Body of pancreas (tissue), 4 donors: ENCODE data around the gene ERC1. TPM values are rescaled to one million over a fixed set of nuclear protein-coding genes. Genes with fewer than 3 reads are reported as not detected.

Source experiments
- ATAC-seq: fragments of 150-250 bp; one replicate; pipeline ENCODE4 v1.9.1; 2016
- DNase-seq, 4 donors: peaks; one replicate each; pipeline ENCODE4 v3.0.0-alpha.2; 2019
- H3K27ac ChIP-seq, 4 donors: fragments of 200-600 bp; sonication (generic); 1 replicate in 3 of 4; 2 replicates in 1 of 4; pipeline versions ENCODE4 v1.5.1 to v1.6.1; 2016 to 2019; ENCODE audit warnings: mild to moderate bottlenecking in 1 of 4, mixed read lengths in 1 of 4, moderate library complexity in 1 of 4
- H3K27me3 ChIP-seq, 2 donors: fragments of 200-600 bp; sonication (generic); one replicate each; pipeline ENCODE4 v1.6.0; 2016; ENCODE audit warnings: mild to moderate bottlenecking in 1 of 2
- H3K36me3 ChIP-seq, 2 donors: fragments of 200-600 bp; sonication (generic); replicated peaks in 1 of 2; 2 replicates each; pipeline ENCODE4 v1.5.1; 2016; ENCODE audit warnings: low read depth in 2 of 2; ENCODE audit not compliant: insufficient read depth in 1 of 2
- H3K4me1 ChIP-seq: fragments of 200-600 bp; sonication (generic); one replicate; pipeline ENCODE4 v1.6.0; 2016
- H3K4me3 ChIP-seq, 2 donors: fragments of 200-600 bp; sonication (generic); 1 replicate in 1 of 2; 2 replicates in 1 of 2; pipeline ENCODE4 v1.5.1; 2016 to 2019
- H3K9me3 ChIP-seq, 3 donors: fragments of 200-600 bp; sonication (generic); 1 replicate in 2 of 3; 2 replicates in 1 of 3; pipeline ENCODE4 v1.5.1; 2016
- CTCF ChIP-seq, 7 experiments: fragments of 450-650 bp in 4 of 7; fragments of 200-600 bp in 3 of 7; sonication (generic) in 3 of 7; IDR thresholded peaks; one replicate each; pipeline ENCODE4 v1.5.1; 2016 to 2019; ENCODE audit warnings: antibody characterized with exemption in 7 of 7
- POLR2A ChIP-seq, 3 donors: fragments of 450-650 bp; IDR thresholded peaks; one replicate each; pipeline ENCODE4 v1.6.1; 2016; ENCODE audit warnings: antibody characterized with exemption in 3 of 3, mild to moderate bottlenecking in 2 of 3
- WGBS, 2 donors: methylation state at CpG; one replicate each; pipeline ENCODE4 v1.1.5; 2017; 5-methylcytosine and 5-hydroxymethylcytosine counted together
- intact Hi-C: fragments of 100-400 bp; cut with DNase I; formaldehyde crosslinking; loops from one replicate; pipeline ENCODE4 v1.15.1; 2023
- total RNA-seq, 2 donors: library from RNA; depleted of rRNA; stranded (reverse); fragments of >200 nt; gene quantifications; one replicate each; pipeline ENCODE4 v1.1.0, GENCODE V29; 2016

The ERC1 gene
- total RNA-seq, 2 donors from 2014 or later: 20.8 to 29.0 TPM

- no peak overlapping the region for H3K27ac ChIP-seq
- WGBS, 2 donors: 48 to 52% methylated on average over 4 of the region's 4 CpGs
Measured at GRCh38 chr12:1115484-1116231, 124.6 kb downstream of the ERC1 start.

GRCh38 chr12:1117371-1117770 lies 126.3 kb downstream of the ERC1 start:
- 66 to 67% methylated on average over 6 of the region's 6 CpGs for WGBS, 2 donors
- Histone ChIP-seq H3K27me3 (no peaks in the 10 kb centered on the region), H3K4me1 (no peaks in the 10 kb centered on the region), H3K4me3 (no peak overlapping the region), H3K36me3 (no peaks in the 10 kb centered on the region), H3K9me3 (no peaks in the 10 kb centered on the region), H3K27ac (no peak overlapping the region)
- intact Hi-C loops: loop anchor here (10.0 kb wide), 1 partner anchor 467 kb away; no protein-coding TSS in a partner anchor
- TF ChIP-seq POLR2A (IDR thresholded peaks at IDR 0.05) (no peak), CTCF (IDR thresholded peaks at IDR 0.05) (no peak)
- ATAC-seq: no peak
- DNase-seq: no peak

More at GRCh38 chr12:1115484-1116231, 124.6 kb downstream of the ERC1 start:
- Histone ChIP-seq H3K4me3 (no peak overlapping the region), H3K36me3 (no peaks in the 10 kb centered on the region), H3K4me1 (no peaks in the 10 kb centered on the region), H3K9me3 (no peaks in the 10 kb centered on the region), H3K27me3 (no peaks in the 10 kb centered on the region)
- ATAC-seq (no peak), DNase-seq (no peak)
- TF ChIP-seq CTCF (IDR thresholded peaks at IDR 0.05) (no peak), POLR2A (IDR thresholded peaks at IDR 0.05) (no peak)
- intact Hi-C loops: loop anchor here (10.0 kb wide), 1 partner anchor 469 kb away; no protein-coding TSS in a partner anchor

- no peaks in the 10 kb centered on the region for H3K4me1 ChIP-seq
- H3K9me3 ChIP-seq: no peaks in the 10 kb centered on the region
- no peak overlapping the region for H3K4me3 ChIP-seq
- intact Hi-C loops: loop anchor here (10.0 kb wide), 1 partner anchor 467 kb away; no protein-coding TSS in a partner anchor
- peak; percentile 82 to 89 (median 86) for DNase-seq
- peak; percentile 75 for ATAC-seq
- TF ChIP-seq POLR2A (IDR thresholded peaks at IDR 0.05) (no peak), CTCF (IDR thresholded peaks at IDR 0.05) (peak; percentile 78 to 98 (median 95))
- H3K27ac ChIP-seq: no peak overlapping the region
- no peaks in the 10 kb centered on the region for H3K27me3 ChIP-seq
- 18 to 19% methylated on average over 5 of the region's 5 CpGs for WGBS, 2 donors
- no peaks in the 10 kb centered on the region for H3K36me3 ChIP-seq
Measured at GRCh38 chr12:1117970-1118563, 127.0 kb downstream of the ERC1 start.

- no peak for TF ChIP-seq CTCF (IDR thresholded peaks at IDR 0.05)
- no peak for TF ChIP-seq POLR2A (IDR thresholded peaks at IDR 0.05)
Measured at GRCh38 chr12:1122786-1123185, 131.8 kb downstream of the ERC1 start.

More at GRCh38 chr12:1122786-1123185, 131.8 kb downstream of the ERC1 start:
- intact Hi-C loops: no loop called here
- Histone ChIP-seq H3K4me1 (no peaks in the 10 kb centered on the region), H3K9me3 (no peaks in the 10 kb centered on the region), H3K27ac (no peak overlapping the region), H3K4me3 (no peak overlapping the region), H3K27me3 (no peaks in the 10 kb centered on the region), H3K36me3 (no peaks in the 10 kb centered on the region)
- ATAC-seq (peak; percentile 15), DNase-seq (peak in 2 of 4 donors; percentile 15 to 44)
- WGBS, 2 donors: 62 to 77% methylated on average over 3 of the region's 3 CpGs
